HG02870 (cell line): Measurements from ENCODE around the gene ATXN7.

Source experiments
- ATAC-seq: cut with Tn5 transposase; IDR thresholded peaks from one replicate; pipeline ENCODE4 v1.9.1; 2021; ENCODE audit warnings: mild to moderate bottlenecking, moderate library complexity; ENCODE audit not compliant: unreplicated experiment

The ATXN7 gene

GRCh38 chr3:64046592-64046991 is 182.9 kb downstream of the ATXN7 start:
- ATAC-seq, result no peak

GRCh38 chr3:64046996-64047594 is 183.4 kb downstream of the ATXN7 start:
- ATAC-seq, result no peak

GRCh38 chr3:64047787-64048186 is 184.1 kb downstream of the ATXN7 start:
- no peak for ATAC-seq

- ATAC-seq, result no peak
Measured at GRCh38 chr3:64048631-64049061, 185.0 kb downstream of the ATXN7 start.

GRCh38 chr3:64049136-64049535 is 185.5 kb downstream of the ATXN7 start:
- no peak for ATAC-seq

GRCh38 chr3:64049832-64050231 is 186.2 kb downstream of the ATXN7 start:
- no peak for ATAC-seq
